DMS79 (cell line): Measurements from ENCODE around the gene PCNX2.

ENCODE experiments used
- DNase-seq: peaks from one replicate; lab custom pipeline; 2025; lab: John Stamatoyannopoulos, UW

The PCNX2 gene

GRCh38 chr1:233295237-233295974, at the start of gene PCNX2:
Gene PCNX2 (minus strand): TSS chr1:233295725. CDS start chr1:233295478, 247 bp downstream.
- peak; percentile 57 for DNase-seq

GRCh38 chr1:233343262-233343661, 47.7 kb upstream of the PCNX2 start:
- DNase-seq, result no peak

- no peak for DNase-seq
These were observed 46.6 kb upstream of the PCNX2 start for GRCh38 chr1:233342086-233342485.

- DNase-seq, result no peak
These were observed 45.5 kb upstream of the PCNX2 start for GRCh38 chr1:233340966-233341516.

- no peak for DNase-seq
These were observed 44.6 kb upstream of the PCNX2 start for GRCh38 chr1:233340031-233340555.

- no peak for DNase-seq
These were observed 42.6 kb upstream of the PCNX2 start for GRCh38 chr1:233338102-233338501.

GRCh38 chr1:233337505-233337904, 42.0 kb upstream of the PCNX2 start:
- no peak for DNase-seq

- no peak for DNase-seq
These were observed 41.3 kb upstream of the PCNX2 start for GRCh38 chr1:233336554-233337456.

- DNase-seq, result no peak
These were observed 38.6 kb upstream of the PCNX2 start for GRCh38 chr1:233334092-233334491.

GRCh38 chr1:233333086-233333485, 37.6 kb upstream of the PCNX2 start:
- DNase-seq, result no peak

GRCh38 chr1:233331676-233332519, 36.4 kb upstream of the PCNX2 start:
- no peak for DNase-seq

GRCh38 chr1:233328142-233328921, 32.8 kb upstream of the PCNX2 start:
- no peak for DNase-seq

- DNase-seq, result no peak
These were observed 32.2 kb upstream of the PCNX2 start, which contains the start of gene MAP3K21 for GRCh38 chr1:233327651-233328141. Gene MAP3K21 (plus strand): TSS chr1:233327724. CDS start chr1:233328029, 305 bp downstream.

- peak; percentile 93 for DNase-seq
These were observed 31.5 kb upstream of the PCNX2 start for GRCh38 chr1:233326811-233327650.

- no peak for DNase-seq
These were observed 30.8 kb upstream of the PCNX2 start for GRCh38 chr1:233326319-233326718.

- no peak for DNase-seq
These were observed 28.2 kb upstream of the PCNX2 start for GRCh38 chr1:233323718-233324117.

GRCh38 chr1:233320023-233320422, 24.5 kb upstream of the PCNX2 start:
- DNase-seq, result no peak

GRCh38 chr1:233319272-233319671, 23.7 kb upstream of the PCNX2 start:
- no peak for DNase-seq

- DNase-seq, result no peak
These were observed 20.9 kb upstream of the PCNX2 start for GRCh38 chr1:233316473-233316872.
